IMR-90 (cell line): ENCODE data around the gene HSPG2. TPM values are rescaled to one million over a fixed set of nuclear protein-coding genes. Genes with fewer than 3 reads are reported as not detected.

Source experiments
- ATAC-seq: fragments of 200-7000 bp; cut with Tn5 transposase; 2 replicates; pipeline ENCODE4 v1.9.1; 2020; ENCODE audit warnings: low read depth, mild to moderate bottlenecking, moderate library complexity
- BruUV-seq: library from RNA; stranded (reverse); fragments of 400-500 nt; replicated peaks from 2 replicates; lab custom pipeline; 2021; lab: Mats Ljungman, UMichigan
- CTCF ChIA-PET: fragments of 300-600 bp; formaldehyde crosslinking; extraction: SDS; loops from one replicate; lab custom pipeline; 2021; ENCODE audit warnings: antibody characterized with exemption; lab: Yijun Ruan, JAX
- POLR2A ChIA-PET: fragments of 300-600 bp; sonication (Branson Sonifier 250); formaldehyde crosslinking; loops from one replicate; lab custom pipeline; 2022; ENCODE audit warnings: antibody characterized with exemption; ENCODE audit not compliant: unreplicated experiment; lab: Charles Lee
- DNase-seq: peaks from one replicate; pipeline ENCODE4 v3.0.0; 2013
- H2AFZ ChIP-seq: replicated peaks from 2 replicates; pipeline ENCODE3; 2013; ENCODE audit warnings: low read length, mild to moderate bottlenecking; ENCODE audit not compliant: poor library complexity
- H2AK5ac ChIP-seq: 2 replicates; pipeline ENCODE4 v1.6.1; 2013; ENCODE audit warnings: low read depth, low read length, inconsistent platforms
- H2AK9ac ChIP-seq: replicated peaks from 2 replicates; pipeline ENCODE3; 2013; ENCODE audit warnings: mild to moderate bottlenecking, low read depth, low read length, moderate library complexity; ENCODE audit not compliant: poor library complexity
- H2BK120ac ChIP-seq: 2 replicates; pipeline ENCODE4 v1.6.1; 2013; ENCODE audit warnings: low read depth, low read length, inconsistent platforms
- H2BK15ac ChIP-seq: 3 replicates; pipeline ENCODE4 v1.6.1; 2013; ENCODE audit warnings: low read depth, low read length, inconsistent platforms
- H2BK20ac ChIP-seq: 2 replicates; pipeline ENCODE4 v1.6.1; 2013; ENCODE audit warnings: low read depth, mild to moderate bottlenecking, inconsistent platforms, low read length, moderate library complexity
- H2BK5ac ChIP-seq: 2 replicates; pipeline ENCODE4 v1.6.1; 2013; ENCODE audit warnings: mild to moderate bottlenecking, low read depth, low read length, inconsistent platforms; ENCODE audit not compliant: poor library complexity, severe bottlenecking
- H3K14ac ChIP-seq: replicated peaks from 2 replicates; pipeline ENCODE4 v1.6.1; 2013; ENCODE audit warnings: low read depth, low read length, inconsistent platforms
- H3K18ac ChIP-seq: 2 replicates; pipeline ENCODE4 v1.6.1; 2013; ENCODE audit warnings: low read depth, low read length, control low read depth
- H3K23ac ChIP-seq: 2 replicates; pipeline ENCODE4 v1.6.1; 2013; ENCODE audit warnings: low read depth, low read length, inconsistent platforms
- H3K27ac ChIP-seq: 2 replicates; pipeline ENCODE4 v1.5.1; 2013; ENCODE audit warnings: mild to moderate bottlenecking, control low read depth, low read length; ENCODE audit not compliant: insufficient read depth
- H3K27me3 ChIP-seq: 2 replicates; pipeline ENCODE4 v1.6.1; 2013; ENCODE audit warnings: low read length; ENCODE audit not compliant: control insufficient read depth, insufficient read depth
- H3K36me3 ChIP-seq: 2 replicates; pipeline ENCODE4 v1.6.1; 2013; ENCODE audit warnings: low read length, mixed read lengths; ENCODE audit not compliant: control insufficient read depth, insufficient read depth
- H3K4ac ChIP-seq: 2 replicates; pipeline ENCODE4 v1.6.1; 2013; ENCODE audit warnings: low read depth, low read length, inconsistent platforms
- H3K4me1 ChIP-seq: 2 replicates; pipeline ENCODE4 v1.6.1; 2013; ENCODE audit warnings: low read length, mixed read lengths; ENCODE audit not compliant: control insufficient read depth, insufficient read depth
- H3K4me2 ChIP-seq: 2 replicates; pipeline ENCODE4 v1.6.1; 2013; ENCODE audit warnings: low read depth, mild to moderate bottlenecking, control low read depth, low read length, moderate library complexity
- H3K4me3 ChIP-seq: 2 replicates; pipeline ENCODE4 v1.5.1; 2013; ENCODE audit warnings: low read depth, mild to moderate bottlenecking, control low read depth, low read length, moderate library complexity; ENCODE audit not compliant: insufficient read depth
- H3K56ac ChIP-seq: 2 replicates; pipeline ENCODE4 v1.6.1; 2013; ENCODE audit warnings: low read length, inconsistent platforms; ENCODE audit not compliant: insufficient read depth; ENCODE audit errors: extremely low read depth
- H3K79me1 ChIP-seq, 2 experiments: 2 replicates each; pipeline ENCODE4 v1.6.1; 2013; ENCODE audit warnings: low read length in 2 of 2, inconsistent platforms in 1 of 2, low read depth in 1 of 2
- H3K9ac ChIP-seq: 2 replicates; pipeline ENCODE4 v1.6.1; 2013; ENCODE audit warnings: low read depth, low read length, control low read depth
- H3K9me1 ChIP-seq: 2 replicates; pipeline ENCODE4 v1.6.1; 2013; ENCODE audit warnings: low read length, inconsistent platforms; ENCODE audit not compliant: insufficient read depth
- H3K9me3 ChIP-seq: 2 replicates; pipeline ENCODE4 v1.6.1; 2013; ENCODE audit warnings: low read length; ENCODE audit not compliant: control insufficient read depth, insufficient read depth
- H4K20me1 ChIP-seq: 2 replicates; pipeline ENCODE4 v1.6.1; 2013; ENCODE audit warnings: low read length, inconsistent platforms; ENCODE audit not compliant: insufficient read depth
- H4K5ac ChIP-seq: 2 replicates; pipeline ENCODE4 v1.6.1; 2013; ENCODE audit warnings: mild to moderate bottlenecking, low read depth, low read length, control low read depth
- H4K8ac ChIP-seq, 2 experiments: 2 replicates each; pipeline ENCODE4 v1.6.1; 2013; ENCODE audit warnings: low read depth in 2 of 2, low read length in 2 of 2, control low read depth in 1 of 2, inconsistent platforms in 1 of 2
- H4K91ac ChIP-seq: 2 replicates; pipeline ENCODE4 v1.6.1; 2013; ENCODE audit warnings: low read depth, low read length, inconsistent platforms; ENCODE audit not compliant: insufficient read depth
- BHLHE40 ChIP-seq: fragments of 150-350 bp; IDR thresholded peaks from 2 replicates; pipeline ENCODE4 v1.6.1; 2016; ENCODE audit warnings: mild to moderate bottlenecking, low read depth, low read length
- CEBPB ChIP-seq: IDR thresholded peaks from 2 replicates; pipeline ENCODE4 v1.6.1; 2012; ENCODE audit warnings: low read depth, low read length, improper control_type of control experiment
- CHD1 ChIP-seq: IDR thresholded peaks from 2 replicates; pipeline ENCODE4 v1.6.1; 2012; ENCODE audit warnings: low read depth, low read length, improper control_type of control experiment
- FOS ChIP-seq: fragments of 150-350 bp; IDR thresholded peaks from 2 replicates; pipeline ENCODE4 v1.6.1; 2016; ENCODE audit warnings: low read depth, low read length
- MAFK ChIP-seq: IDR thresholded peaks from 2 replicates; pipeline ENCODE4 v1.6.1; 2012; ENCODE audit warnings: low read depth, low read length, improper control_type of control experiment
- MAZ ChIP-seq: IDR thresholded peaks from 2 replicates; pipeline ENCODE4 v1.6.1; 2012; ENCODE audit warnings: low read depth, mild to moderate bottlenecking, low read length, improper control_type of control experiment, moderate library complexity, borderline replicate concordance
- MXI1 ChIP-seq: IDR thresholded peaks from 2 replicates; pipeline ENCODE4 v1.6.1; 2012; ENCODE audit warnings: low read depth, mild to moderate bottlenecking, low read length, moderate library complexity, borderline replicate concordance
- NFE2L2 ChIP-seq: fragments of 150-350 bp; IDR thresholded peaks from 2 replicates; pipeline ENCODE4 v1.6.1; 2016; ENCODE audit warnings: low read depth, mild to moderate bottlenecking, low read length
- POLR2A ChIP-seq: IDR thresholded peaks from 2 replicates; pipeline ENCODE4 v1.6.1; 2012; ENCODE audit warnings: mild to moderate bottlenecking, low read depth, low read length
- RCOR1 ChIP-seq: IDR thresholded peaks from 2 replicates; pipeline ENCODE4 v1.6.1; 2012; ENCODE audit warnings: mild to moderate bottlenecking, low read length, improper control_type of control experiment; ENCODE audit not compliant: insufficient replicate concordance
- SMC3 ChIP-seq: fragments of 150-350 bp; IDR thresholded peaks from 2 replicates; pipeline ENCODE4 v1.6.1; 2016; ENCODE audit warnings: low read depth, mild to moderate bottlenecking, antibody characterized with exemption, low read length, moderate library complexity
- WGBS, 2 experiments: methylation state at CpG; one replicate each; pipeline versions ENCODE4 v1.1.5 to v1.1.7; 2013; ENCODE audit warnings: missing lambda C conversion rate in 2 of 2; ENCODE audit not compliant: insufficient read length in 1 of 2; ENCODE audit errors: extremely low coverage in 2 of 2; 5-methylcytosine and 5-hydroxymethylcytosine counted together
- dilution Hi-C: fragments of 300-500 bp; cut with HindIII; formaldehyde crosslinking; loops from one replicate; pipeline ENCODE4 v1.14.3; 2018; ENCODE audit warnings: low sequenced_read_pairs; ENCODE audit not compliant: unreplicated experiment
- in situ Hi-C: fragments of 300-500 bp; cut with MboI; formaldehyde crosslinking; loops from 3 replicates; pipeline ENCODE4 v1.14.3; 2019; ENCODE audit warnings: low sequenced_read_pairs, inconsistent platforms, mixed read lengths
- intact Hi-C: fragments of 100-400 bp; cut with micrococcal nuclease; formaldehyde crosslinking; loops from 2 replicates; pipeline ENCODE4 v1.10.0; 2022
- polyA plus RNA-seq, 3 experiments: library from polyadenylated mRNA; depleted of rRNA; stranded (reverse); fragments of >200 nt; gene quantifications; 2 replicates each; pipeline ENCODE4 v1.2.3, GENCODE V29; 2012; ENCODE audit warnings: low replicate concordance in 1 of 3
- total RNA-seq: library from RNA; depleted of rRNA; stranded (reverse); fragments of >200 nt; gene quantifications from 2 replicates; pipeline ENCODE4 v1.2.3, GENCODE V29; 2012
- TF ChIP-seq, protein P1 (sequence below): fragments of 150-350 bp; IDR thresholded peaks from 2 replicates; pipeline ENCODE4 v1.6.1; 2017; ENCODE audit warnings: mild to moderate bottlenecking, antibody characterized with exemption, low read length, low read depth
- TF ChIP-seq, protein P2 (sequence below): fragments of 150-350 bp; IDR thresholded peaks from 2 replicates; pipeline ENCODE4 v1.6.1; 2016; ENCODE audit warnings: low read depth, mild to moderate bottlenecking, low read length, moderate library complexity, borderline replicate concordance

HSPG2 gene
- total and polyA plus RNA-seq, 2 of the 4 experiments (the other 2 are of a cell fraction), result 15.8 to 94.0 TPM

DNA sequence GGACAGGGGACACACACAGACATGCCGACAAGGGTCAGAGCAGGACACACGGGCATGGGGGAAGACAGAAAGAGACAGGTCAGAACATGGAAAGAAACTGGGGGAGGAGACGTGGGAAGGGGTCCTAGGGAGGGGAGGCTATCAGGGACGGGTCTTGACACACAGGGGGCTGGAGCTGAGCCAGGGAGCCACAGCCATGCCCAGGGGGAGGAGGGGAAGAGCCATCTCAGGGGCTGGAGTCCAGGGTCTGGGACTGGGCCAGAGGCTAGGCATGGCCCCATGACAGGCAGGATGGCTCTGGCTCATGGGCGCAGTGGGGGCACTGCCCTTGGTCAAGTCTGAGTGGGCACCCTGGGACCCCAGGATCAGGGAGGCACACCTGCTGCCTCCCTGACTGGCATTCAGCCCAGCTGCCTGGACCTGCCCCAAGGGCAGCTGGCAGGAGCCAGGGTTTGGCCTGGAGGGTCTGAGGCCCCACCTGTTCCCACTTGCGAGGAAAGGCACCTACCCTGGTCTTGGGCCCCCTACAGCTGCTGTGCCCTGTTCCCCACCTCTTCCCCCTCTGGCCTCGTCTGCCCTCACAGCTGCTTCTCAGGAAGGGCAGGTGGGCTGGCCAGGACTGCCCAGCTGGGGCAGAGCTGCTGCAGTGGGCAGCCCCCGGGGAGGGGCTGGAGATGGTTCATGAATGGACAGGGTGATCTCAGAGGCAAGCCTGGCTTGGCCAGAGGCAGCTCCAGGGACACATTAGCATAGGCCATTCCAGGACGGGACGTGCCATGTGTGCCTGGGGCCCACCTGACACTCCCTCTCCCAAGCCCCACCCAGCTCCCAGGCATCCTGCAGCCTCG lies 42.9 kb downstream of the HSPG2 start:
- intact Hi-C loops (no loop called here), dilution Hi-C loops (no loop called here), in situ Hi-C loops (no loop called here)
- CTCF ChIA-PET, result no interaction called here
- Histone ChIP-seq H3K36me3 (peaks cover 47% of the 10 kb centered on the region), H2BK5ac (no peak overlapping the region), H3K4me3 (no peak overlapping the region), H4K5ac (no peak overlapping the region), H3K27me3 (no peaks in the 10 kb centered on the region), H2BK15ac (no peak overlapping the region), H3K9me1 (peaks cover 7% of the 10 kb centered on the region; the same call in 1 of the 2 replicates), H3K14ac (no peak overlapping the region), H2AK5ac (no peak overlapping the region), H3K9ac (no peak overlapping the region), H2AK9ac (no peak overlapping the region), H3K79me1 (peaks cover 26 to 61% of the 10 kb centered on the region in 2 experiments), H3K4ac (no peak overlapping the region), H4K8ac (no peak overlapping the region), H3K4me2 (no peak overlapping the region), H2AFZ (no peak overlapping the region), H3K27ac (no peak overlapping the region), H4K91ac (no peak overlapping the region), H3K9me3 (no peaks in the 10 kb centered on the region), H2BK120ac (no peak overlapping the region), H3K18ac (no peak overlapping the region), H2BK20ac (no peak overlapping the region), H3K4me1 (no peaks in the 10 kb centered on the region; the same call in 1 of the 2 replicates), H4K20me1 (peaks cover 32% of the 10 kb centered on the region), H3K56ac (no peak overlapping the region), H3K23ac (no peak overlapping the region)
- BruUV-seq, result no TSS peak
- ATAC-seq (no peak), DNase-seq (no peak)
- TF ChIP-seq FOS (no peak), CEBPB (no peak), NFE2L2 (no peak), MXI1 (no peak), RCOR1 (no peak), SMC3 (no peak), MAFK (no peak), CHD1 (no peak), POLR2A (no peak), MAZ (no peak), BHLHE40 (no peak)
- TF ChIP-seq, protein P1, sequence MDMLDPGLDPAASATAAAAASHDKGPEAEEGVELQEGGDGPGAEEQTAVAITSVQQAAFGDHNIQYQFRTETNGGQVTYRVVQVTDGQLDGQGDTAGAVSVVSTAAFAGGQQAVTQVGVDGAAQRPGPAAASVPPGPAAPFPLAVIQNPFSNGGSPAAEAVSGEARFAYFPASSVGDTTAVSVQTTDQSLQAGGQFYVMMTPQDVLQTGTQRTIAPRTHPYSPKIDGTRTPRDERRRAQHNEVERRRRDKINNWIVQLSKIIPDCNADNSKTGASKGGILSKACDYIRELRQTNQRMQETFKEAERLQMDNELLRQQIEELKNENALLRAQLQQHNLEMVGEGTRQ, result no peak
- TF ChIP-seq, protein P2, sequence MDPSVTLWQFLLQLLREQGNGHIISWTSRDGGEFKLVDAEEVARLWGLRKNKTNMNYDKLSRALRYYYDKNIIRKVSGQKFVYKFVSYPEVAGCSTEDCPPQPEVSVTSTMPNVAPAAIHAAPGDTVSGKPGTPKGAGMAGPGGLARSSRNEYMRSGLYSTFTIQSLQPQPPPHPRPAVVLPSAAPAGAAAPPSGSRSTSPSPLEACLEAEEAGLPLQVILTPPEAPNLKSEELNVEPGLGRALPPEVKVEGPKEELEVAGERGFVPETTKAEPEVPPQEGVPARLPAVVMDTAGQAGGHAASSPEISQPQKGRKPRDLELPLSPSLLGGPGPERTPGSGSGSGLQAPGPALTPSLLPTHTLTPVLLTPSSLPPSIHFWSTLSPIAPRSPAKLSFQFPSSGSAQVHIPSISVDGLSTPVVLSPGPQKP, result no peak
- POLR2A ChIA-PET, result no interaction called here
- WGBS, 2 experiments, result 79% methylated on average over 3 of the region's 11 CpGs; no CpG with 5 or more reads in 1 of the 2 experiments
